HCT116 (cell line): Measurements from ENCODE around the gene SLC12A1. TPM values are rescaled to one million over a fixed set of nuclear protein-coding genes. Genes with fewer than 3 reads are reported as not detected.

Experiments
- ATAC-seq: fragments of 200-7000 bp; cut with Tn5 transposase; 2 replicates; pipeline ENCODE4 v1.9.1; 2020; ENCODE audit warnings: mild to moderate bottlenecking, moderate library complexity
- BruUV-seq: library from RNA; stranded (reverse); fragments of 400-500 nt; replicated peaks from 2 replicates; lab custom pipeline; 2021; lab: Mats Ljungman, UMichigan
- CTCF ChIA-PET: fragments of 300-600 bp; sonication (Branson Sonifier 250); formaldehyde crosslinking; loops from one replicate; lab custom pipeline; 2021; ENCODE audit warnings: antibody characterized with exemption; lab: Charles Lee
- POLR2A ChIA-PET: fragments of 300-600, 350-600 bp; sonication (Branson Sonifier 250); formaldehyde crosslinking; loops from one replicate; lab custom pipeline; 2021; ENCODE audit warnings: antibody characterized with exemption; lab: Charles Lee
- RAD21 ChIA-PET, 2 experiments: fragments of 300-600 bp; sonication (Branson Sonifier 250); formaldehyde crosslinking; loops; one replicate each; lab custom pipeline; 2023; ENCODE audit warnings: low total read pairs in 2 of 2; ENCODE audit not compliant: uncharacterized antibody in 2 of 2, unreplicated experiment in 2 of 2, low non-redundant PET in 1 of 2; lab: Charles Lee
- DNase-seq: peaks from one replicate; pipeline ENCODE4 v3.0.0-alpha.2; 2010; ENCODE audit warnings: low read depth, low spot score
- H2AFZ ChIP-seq: fragments of 200-600 bp; shearing (Covaris generic), sonication (generic); 2 replicates; pipeline ENCODE4 v1.6.1; 2017; ENCODE audit warnings: low read depth, mixed run types, mixed read lengths, antibody characterized with exemption, low read length; ENCODE audit not compliant: poor library complexity, severe bottlenecking
- H3K27ac ChIP-seq: 2 replicates; pipeline ENCODE4 v1.5.1; 2012; ENCODE audit warnings: low read depth, low read length
- H3K27me3 ChIP-seq: fragments of 200-600 bp; sonication (generic); 2 replicates; pipeline ENCODE4 v1.6.1; 2016; ENCODE audit warnings: mixed run types, low read length, mixed read lengths; ENCODE audit not compliant: insufficient read depth
- H3K36me3 ChIP-seq, 2 experiments: fragments of 200-500 bp in 1 of 2; fragments of 200-600 bp in 1 of 2; sonication (Bioruptor generic) in 1 of 2; sonication (generic) in 1 of 2; 2 replicates each; pipeline versions ENCODE4 v1.5.1 to v1.6.1; 2014 to 2016; ENCODE audit warnings: low read length in 2 of 2, inconsistent platforms in 1 of 2, mixed read lengths in 1 of 2, mixed run types in 1 of 2; ENCODE audit not compliant: insufficient read depth in 2 of 2, control insufficient read depth in 1 of 2
- H3K4me1 ChIP-seq, 2 experiments: fragments of 200-600 bp in 1 of 2; sonication (generic) in 1 of 2; 2 replicates each; pipeline versions ENCODE4 v1.5.1 to v1.6.1; 2012 to 2017; ENCODE audit warnings: low read length in 2 of 2, inconsistent platforms in 1 of 2, mild to moderate bottlenecking in 1 of 2, mixed read lengths in 1 of 2, mixed run types in 1 of 2, moderate library complexity in 1 of 2; ENCODE audit not compliant: insufficient read depth in 2 of 2, control insufficient read depth in 1 of 2
- H3K4me2 ChIP-seq: fragments of 200-600 bp; sonication (generic); 2 replicates; pipeline ENCODE4 v1.6.1; 2017; ENCODE audit warnings: mixed run types, low read length, mixed read lengths
- H3K4me3 ChIP-seq, 2 experiments: fragments of 200-600 bp in 1 of 2; sonication (generic) in 1 of 2; replicated peaks in 1 of 2; 2 replicates each; pipeline ENCODE4 v1.5.1; 2011 to 2016; ENCODE audit warnings: low read length in 2 of 2, control low read depth in 1 of 2, low read depth in 1 of 2, mild to moderate bottlenecking in 1 of 2, mixed read lengths in 1 of 2, mixed run types in 1 of 2
- H3K79me2 ChIP-seq: fragments of 200-600 bp; sonication (generic); 2 replicates; pipeline ENCODE4 v1.6.1; 2017; ENCODE audit warnings: mild to moderate bottlenecking, mixed run types, low read length, moderate library complexity, mixed read lengths; ENCODE audit not compliant: insufficient read depth
- H3K9ac ChIP-seq: fragments of 200-600 bp; sonication (generic); 2 replicates; pipeline ENCODE4 v1.6.1; 2016; ENCODE audit warnings: low read length, mixed read lengths
- H3K9me2 ChIP-seq: fragments of 200-600 bp; sonication (generic), shearing (Covaris generic); 2 replicates; pipeline ENCODE4 v1.6.1; 2017; ENCODE audit warnings: mixed run types, mild to moderate bottlenecking, moderate library complexity; ENCODE audit not compliant: insufficient read depth
- H3K9me3 ChIP-seq, 2 experiments: fragments of 200-500 bp in 1 of 2; fragments of 200-600 bp in 1 of 2; sonication (Bioruptor generic) in 1 of 2; sonication (generic) in 1 of 2; 2 replicates each; pipeline ENCODE4 v1.6.1; 2014 to 2017; ENCODE audit warnings: low read length in 2 of 2, mixed read lengths in 2 of 2, inconsistent platforms in 1 of 2, low read depth in 1 of 2, mild to moderate bottlenecking in 1 of 2, mixed run types in 1 of 2, moderate library complexity in 1 of 2; ENCODE audit not compliant: control insufficient read depth in 1 of 2, insufficient read depth in 1 of 2
- H4K20me1 ChIP-seq: fragments of 200-600 bp; sonication (generic), shearing (Covaris generic); 2 replicates; pipeline ENCODE4 v1.6.1; 2017; ENCODE audit warnings: mixed run types, mild to moderate bottlenecking, moderate library complexity; ENCODE audit not compliant: insufficient read depth
- ELF1 ChIP-seq: IDR thresholded peaks from 2 replicates; pipeline ENCODE4 v1.6.1; 2012; ENCODE audit warnings: low read depth, borderline replicate concordance
- RAD21 ChIP-seq: IDR thresholded peaks from 2 replicates; pipeline ENCODE4 v1.6.1; 2012; ENCODE audit warnings: low read depth, mild to moderate bottlenecking
- REST ChIP-seq: IDR thresholded peaks from 2 replicates; pipeline ENCODE4 v1.6.1; 2012; ENCODE audit warnings: low read depth
- SIN3A ChIP-seq: IDR thresholded peaks from 2 replicates; pipeline ENCODE4 v1.6.1; 2012; ENCODE audit warnings: low read depth
- SP1 ChIP-seq: IDR thresholded peaks from 2 replicates; pipeline ENCODE4 v1.6.1; 2012; ENCODE audit warnings: low read depth
- ZFX ChIP-seq: fragments of 450-650 bp; IDR thresholded peaks from 2 replicates; pipeline ENCODE4 v1.6.1; 2017
- intact Hi-C: fragments of 100-400 bp; cut with micrococcal nuclease; formaldehyde crosslinking; loops from 2 replicates; pipeline ENCODE4 v1.10.0; 2022
- total RNA-seq: library from RNA; stranded (reverse); gene quantifications from one replicate; pipeline ENCODE4 v1.2.1, GENCODE V29; 2021; ENCODE audit not compliant: unreplicated experiment
- TF ChIP-seq, protein P1 (sequence below): IDR thresholded peaks from 2 replicates; pipeline ENCODE4 v1.6.1; 2012
- TF ChIP-seq, protein P2 (sequence below): IDR thresholded peaks from 2 replicates; pipeline ENCODE4 v1.6.1; 2012

Gene SLC12A1
- total RNA-seq, 1 experiment from 2014 or later, result not detected

DNA sequence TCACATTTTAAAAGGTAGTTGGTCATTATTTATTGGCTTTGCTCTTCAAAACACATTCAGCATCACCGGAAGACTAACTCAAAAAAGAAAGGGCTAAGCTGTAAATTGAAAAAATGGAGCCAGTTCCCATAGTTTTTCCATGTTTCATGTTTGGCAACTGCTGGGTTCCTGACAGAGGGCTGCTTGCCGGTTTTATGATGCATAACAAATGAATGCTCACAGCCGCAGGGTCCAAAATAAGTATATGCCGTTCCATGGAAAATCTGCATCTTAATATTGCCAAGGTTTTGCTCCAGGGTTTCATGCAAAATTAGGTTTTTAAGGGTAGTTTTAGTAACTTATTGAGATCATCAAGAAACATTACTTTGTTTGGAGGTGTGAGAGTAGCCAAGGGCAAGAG lies 15.8 kb downstream of the SLC12A1 start:
- Histone ChIP-seq H3K27me3 (peaks cover 31% of the 10 kb centered on the region), H4K20me1 (no peaks in the 10 kb centered on the region), H3K9me2 (no peaks in the 10 kb centered on the region), H3K36me3 (no peaks in the 10 kb centered on the region), H3K4me3 (no peak overlapping the region), H3K4me2 (no peak overlapping the region), H3K4me1 (no peaks in the 10 kb centered on the region), H3K9me3 (no peaks in the 10 kb centered on the region), H2AFZ (no peak overlapping the region), H3K79me2 (no peaks in the 10 kb centered on the region), H3K9ac (no peak overlapping the region), H3K27ac (no peak overlapping the region)
- ChIA-PET POLR2A (no interaction called here), RAD21 (no interaction called here), CTCF (no interaction called here)
- no peak for ATAC-seq
- DNase-seq, result no peak
- intact Hi-C loops, result no loop called here
- no TSS peak for BruUV-seq
- TF ChIP-seq, protein P1, sequence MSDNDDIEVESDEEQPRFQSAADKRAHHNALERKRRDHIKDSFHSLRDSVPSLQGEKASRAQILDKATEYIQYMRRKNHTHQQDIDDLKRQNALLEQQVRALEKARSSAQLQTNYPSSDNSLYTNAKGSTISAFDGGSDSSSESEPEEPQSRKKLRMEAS, result no peak
- TF ChIP-seq SP1 (no peak), RAD21 (no peak), REST (no peak)
- TF ChIP-seq, protein P2, sequence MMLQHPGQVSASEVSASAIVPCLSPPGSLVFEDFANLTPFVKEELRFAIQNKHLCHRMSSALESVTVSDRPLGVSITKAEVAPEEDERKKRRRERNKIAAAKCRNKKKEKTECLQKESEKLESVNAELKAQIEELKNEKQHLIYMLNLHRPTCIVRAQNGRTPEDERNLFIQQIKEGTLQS, result no peak
- TF ChIP-seq, all 23 proteins: peak for 0

DNA sequence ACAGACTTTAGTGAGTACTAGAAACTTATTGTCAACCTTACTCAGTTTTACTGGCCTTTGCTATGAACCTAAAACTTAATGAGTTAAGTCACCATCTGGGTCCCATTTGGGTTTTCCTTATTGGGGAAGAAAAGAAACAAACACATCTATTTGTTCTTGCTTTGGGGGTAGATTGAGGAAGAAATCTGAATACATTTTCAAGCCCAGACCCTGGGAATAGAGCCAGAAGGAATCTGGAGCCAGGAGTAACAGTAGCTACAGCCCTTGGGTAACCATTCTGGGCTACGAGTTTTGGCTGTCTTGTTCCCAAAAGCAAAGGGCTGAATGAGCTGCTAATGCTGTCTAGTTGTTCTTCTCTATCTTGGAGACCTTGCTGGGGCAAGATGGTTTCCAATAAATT lies 16.5 kb downstream of the SLC12A1 start:
- Histone ChIP-seq H3K9ac (no peak overlapping the region), H4K20me1 (no peaks in the 10 kb centered on the region), H3K9me3 (no peaks in the 10 kb centered on the region), H3K27me3 (peaks cover 31% of the 10 kb centered on the region), H3K4me2 (no peak overlapping the region), H3K36me3 (no peaks in the 10 kb centered on the region), H2AFZ (no peak overlapping the region), H3K9me2 (no peaks in the 10 kb centered on the region), H3K79me2 (no peaks in the 10 kb centered on the region), H3K4me3 (no peak overlapping the region), H3K4me1 (no peaks in the 10 kb centered on the region), H3K27ac (no peak overlapping the region)
- intact Hi-C loops, result no loop called here
- no peak for ATAC-seq
- ChIA-PET POLR2A (no interaction called here), CTCF (no interaction called here), RAD21 (no interaction called here)
- DNase-seq, result no peak
- BruUV-seq, result no TSS peak
- TF ChIP-seq ZFX (no peak), SIN3A (no peak), ELF1 (no peak)
- TF ChIP-seq, protein P1, result no peak
